Tibial nerve (tissue), 4 donors: Measurements from ENCODE around the gene EARS2. TPM values are rescaled to one million over a fixed set of nuclear protein-coding genes. Genes with fewer than 3 reads are reported as not detected.

ENCODE experiments used
- DNase-seq, 2 donors: peaks; one replicate each; pipeline ENCODE4 v3.0.0-alpha.2; 2019; ENCODE audit warnings: low spot score in 2 of 2
- H3K27ac ChIP-seq, 4 donors: fragments of 200-600 bp; sonication (generic) in 3 of 4; one replicate each; pipeline ENCODE4 v1.5.1; 2017 to 2019; ENCODE audit warnings: mild to moderate bottlenecking in 1 of 4
- H3K27me3 ChIP-seq, 2 donors: fragments of 200-600 bp; sonication (generic) in 1 of 2; one replicate each; pipeline versions ENCODE4 v1.5.1 to v1.6.0; 2017 to 2019
- H3K36me3 ChIP-seq, 3 donors: fragments of 200-600 bp; sonication (generic); one replicate each; pipeline ENCODE4 v1.5.1; 2018 to 2019
- H3K4me1 ChIP-seq, 4 donors: fragments of 200-600 bp; sonication (generic) in 3 of 4; one replicate each; pipeline ENCODE4 v1.5.1; 2017 to 2019
- H3K4me3 ChIP-seq, 4 donors: fragments of 200-600 bp; sonication (generic) in 3 of 4; one replicate each; pipeline ENCODE4 v1.5.1; 2017 to 2019; ENCODE audit warnings: mild to moderate bottlenecking in 1 of 4, moderate library complexity in 1 of 4
- H3K9me3 ChIP-seq, 4 donors: fragments of 200-600 bp; sonication (generic) in 3 of 4; one replicate each; pipeline ENCODE4 v1.5.1; 2017 to 2019
- EP300 ChIP-seq, 2 donors: sonication (generic); formaldehyde crosslinking; IDR thresholded peaks; one replicate each; pipeline ENCODE4 v1.6.1; 2017; ENCODE audit warnings: antibody characterized with exemption in 2 of 2, mild to moderate bottlenecking in 1 of 2
- POLR2A ChIP-seq, 2 donors: fragments of 450-650 bp; IDR thresholded peaks; one replicate each; pipeline ENCODE4 v1.6.1; 2017; ENCODE audit warnings: antibody characterized with exemption in 2 of 2, mild to moderate bottlenecking in 2 of 2, moderate library complexity in 2 of 2
- WGBS, 2 donors: methylation state at CpG; one replicate each; pipeline ENCODE4 v1.1.5; 2018; 5-methylcytosine and 5-hydroxymethylcytosine counted together
- total RNA-seq, 4 donors: library from RNA; depleted of rRNA; stranded (reverse); fragments of >200 nt; gene quantifications; one replicate each; pipeline ENCODE4 v1.1.0, GENCODE V29; 2016
- TF ChIP-seq, protein P1 (sequence below), 5 experiments: fragments of 200-600 bp in 3 of 5; fragments of 450-650 bp in 2 of 5; sonication (generic) in 3 of 5; IDR thresholded peaks; one replicate each; pipeline ENCODE4 v1.5.1; 2016 to 2019; ENCODE audit warnings: antibody characterized with exemption in 5 of 5, mild to moderate bottlenecking in 3 of 5, moderate library complexity in 2 of 5

The EARS2 gene
- total RNA-seq, 4 donors from 2014 or later = 42.2 to 70.7 (median 57.1) TPM

DNA sequence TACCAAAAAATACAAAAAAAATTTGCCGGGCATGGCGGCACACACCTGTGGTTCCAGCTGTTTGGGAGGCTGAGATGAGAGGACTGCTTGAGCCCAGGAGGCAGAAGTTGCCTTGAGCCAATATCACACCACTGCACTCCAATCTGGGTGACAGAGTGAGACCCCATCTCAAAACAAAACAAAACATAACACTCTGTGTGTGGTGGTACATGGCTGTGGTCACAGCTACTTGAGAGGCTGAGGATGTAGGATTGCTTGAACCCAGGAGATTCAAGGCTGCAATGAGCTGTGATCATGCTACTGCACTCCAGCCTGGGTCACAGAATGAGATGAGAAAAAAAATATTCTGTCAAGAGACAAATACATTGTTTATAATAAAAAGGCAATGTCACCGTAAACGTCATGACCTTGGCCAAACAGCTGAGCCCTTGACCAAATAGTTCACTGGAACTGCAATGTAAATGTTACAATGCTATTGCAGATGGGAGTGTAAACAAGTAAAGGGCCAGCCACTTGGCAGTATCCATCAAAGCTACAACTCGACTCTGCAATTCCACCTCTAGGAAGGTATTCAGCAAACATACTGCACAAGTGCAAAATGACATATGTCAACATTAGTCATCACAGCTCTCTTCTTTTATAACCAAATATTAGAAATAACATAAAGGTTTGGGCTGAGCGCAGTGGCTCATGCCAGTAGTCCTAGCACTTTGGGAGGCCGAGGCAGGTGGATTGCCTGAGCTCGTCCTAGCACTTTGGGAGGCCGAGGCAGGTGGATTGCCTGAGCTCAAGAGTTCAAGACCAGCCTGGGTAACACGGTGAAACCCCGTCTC lies 16.9 kb downstream of the EARS2 start:
- H3K36me3 ChIP-seq = peaks cover 0 to 92% (median 0%) of the 10 kb centered on the region in 3 donors
- no peak overlapping the region for H3K27ac ChIP-seq
- TF ChIP-seq, protein P1, sequence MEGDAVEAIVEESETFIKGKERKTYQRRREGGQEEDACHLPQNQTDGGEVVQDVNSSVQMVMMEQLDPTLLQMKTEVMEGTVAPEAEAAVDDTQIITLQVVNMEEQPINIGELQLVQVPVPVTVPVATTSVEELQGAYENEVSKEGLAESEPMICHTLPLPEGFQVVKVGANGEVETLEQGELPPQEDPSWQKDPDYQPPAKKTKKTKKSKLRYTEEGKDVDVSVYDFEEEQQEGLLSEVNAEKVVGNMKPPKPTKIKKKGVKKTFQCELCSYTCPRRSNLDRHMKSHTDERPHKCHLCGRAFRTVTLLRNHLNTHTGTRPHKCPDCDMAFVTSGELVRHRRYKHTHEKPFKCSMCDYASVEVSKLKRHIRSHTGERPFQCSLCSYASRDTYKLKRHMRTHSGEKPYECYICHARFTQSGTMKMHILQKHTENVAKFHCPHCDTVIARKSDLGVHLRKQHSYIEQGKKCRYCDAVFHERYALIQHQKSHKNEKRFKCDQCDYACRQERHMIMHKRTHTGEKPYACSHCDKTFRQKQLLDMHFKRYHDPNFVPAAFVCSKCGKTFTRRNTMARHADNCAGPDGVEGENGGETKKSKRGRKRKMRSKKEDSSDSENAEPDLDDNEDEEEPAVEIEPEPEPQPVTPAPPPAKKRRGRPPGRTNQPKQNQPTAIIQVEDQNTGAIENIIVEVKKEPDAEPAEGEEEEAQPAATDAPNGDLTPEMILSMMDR (IDR thresholded peaks at IDR 0.05) = no peak
- no peak for TF ChIP-seq POLR2A (IDR thresholded peaks at IDR 0.05)
- TF ChIP-seq EP300 (IDR thresholded peaks at IDR 0.05) = no peak
- H3K4me3 ChIP-seq = no peak overlapping the region
- no peaks in the 10 kb centered on the region for H3K27me3 ChIP-seq
- no peaks in the 10 kb centered on the region for H3K4me1 ChIP-seq
- 92 to 93% methylated on average over 11 of the region's 11 CpGs for WGBS, 2 donors
- no peaks in the 10 kb centered on the region for H3K9me3 ChIP-seq
- DNase-seq = no peak

DNA sequence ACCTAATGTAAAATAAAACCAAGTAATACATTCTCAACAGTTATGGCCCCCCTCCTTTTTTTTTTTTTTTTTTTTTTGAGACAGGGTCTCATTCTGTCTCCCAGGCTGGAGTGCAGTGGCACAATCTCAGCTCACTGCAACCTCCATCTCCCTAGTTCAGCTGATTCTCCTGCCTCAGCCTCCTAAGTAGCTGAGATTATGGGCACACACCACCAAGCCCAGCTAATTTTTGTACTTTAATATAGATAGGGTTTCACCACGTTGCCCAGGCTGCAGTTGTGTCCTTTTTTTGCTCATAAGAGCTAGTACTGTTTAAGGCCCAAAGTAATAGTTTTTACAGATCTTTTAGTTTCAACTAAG lies 18.3 kb downstream of the EARS2 start:
- Histone ChIP-seq H3K9me3 (no peaks in the 10 kb centered on the region), H3K4me3 (no peak overlapping the region), H3K36me3 (peaks cover 0 to 92% (median 8%) of the 10 kb centered on the region in 3 donors), H3K27me3 (no peaks in the 10 kb centered on the region), H3K27ac (no peak overlapping the region), H3K4me1 (no peaks in the 10 kb centered on the region)
- TF ChIP-seq EP300 (IDR thresholded peaks at IDR 0.05) (no peak), POLR2A (IDR thresholded peaks at IDR 0.05) (no peak)
- TF ChIP-seq, protein P1 (IDR thresholded peaks at IDR 0.05) = no peak
- WGBS, 2 donors = 82 to 83% methylated on average over 1 of the region's 1 CpG
- DNase-seq = no peak

DNA sequence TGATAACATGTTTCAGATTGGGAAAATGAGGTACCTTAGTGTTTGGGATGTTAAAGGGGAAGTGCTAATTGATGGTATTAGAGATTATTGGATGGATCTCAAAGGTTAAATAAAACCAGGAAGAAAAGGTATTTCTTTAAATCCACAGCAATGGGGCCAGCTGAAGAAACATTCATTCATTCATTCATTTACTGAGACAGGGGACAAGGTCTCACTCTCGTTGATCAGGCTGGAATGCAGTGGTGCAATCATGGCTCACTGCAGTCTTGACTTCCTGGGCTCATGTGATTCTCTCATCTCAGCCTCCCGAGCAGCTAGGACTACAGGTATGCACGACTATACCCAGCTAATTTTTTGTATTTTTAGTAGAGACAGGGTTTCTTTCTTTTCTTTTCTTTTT lies 19.8 kb downstream of the EARS2 start:
- DNase-seq = no peak
- Histone ChIP-seq H3K27me3 (no peaks in the 10 kb centered on the region), H3K4me3 (no peak overlapping the region), H3K27ac (no peak overlapping the region), H3K4me1 (no peaks in the 10 kb centered on the region), H3K36me3 (peaks cover 0 to 93% (median 8%) of the 10 kb centered on the region in 3 donors), H3K9me3 (no peaks in the 10 kb centered on the region)
- no peak for TF ChIP-seq EP300 (IDR thresholded peaks at IDR 0.05)
- TF ChIP-seq, protein P1 (IDR thresholded peaks at IDR 0.05) = no peak
- TF ChIP-seq POLR2A (IDR thresholded peaks at IDR 0.05) = no peak
- WGBS, 2 donors = 71 to 79% methylated on average over 3 of the region's 3 CpGs

DNA sequence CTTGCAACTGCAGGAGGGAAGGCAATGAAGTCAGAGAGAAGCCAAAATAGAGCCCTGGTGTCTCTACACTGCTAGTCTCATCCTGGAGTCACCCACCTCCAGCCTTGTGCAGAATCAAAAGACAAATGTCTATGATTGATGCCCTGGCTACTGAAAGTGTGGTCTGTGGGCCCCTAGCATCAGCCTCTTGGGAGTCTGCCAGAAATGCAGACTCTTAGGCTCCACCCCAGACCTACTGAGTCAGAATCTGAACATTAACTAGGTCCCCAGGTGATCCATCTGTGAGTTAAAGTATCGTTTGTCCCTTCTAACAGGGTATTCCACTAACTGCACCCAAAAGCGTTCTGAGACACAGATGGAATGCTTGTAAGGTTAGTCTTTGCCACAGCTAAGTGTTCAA lies 21.2 kb downstream of the EARS2 start:
- Histone ChIP-seq H3K4me3 (no peak overlapping the region), H3K27ac (no peak overlapping the region), H3K4me1 (no peaks in the 10 kb centered on the region), H3K36me3 (peaks cover 0 to 94% (median 8%) of the 10 kb centered on the region in 3 donors), H3K27me3 (no peaks in the 10 kb centered on the region), H3K9me3 (no peaks in the 10 kb centered on the region)
- no peak for TF ChIP-seq EP300 (IDR thresholded peaks at IDR 0.05)
- TF ChIP-seq POLR2A (IDR thresholded peaks at IDR 0.05) = no peak
- TF ChIP-seq, protein P1 (IDR thresholded peaks at IDR 0.05) = no peak
- no peak for DNase-seq
- WGBS, 2 donors = 78 to 96% methylated on average over 2 of the region's 2 CpGs
